Sigmoid colon (tissue), 4 donors: ENCODE data around the gene GPR158.

Source experiments
- EP300 ChIP-seq, 4 donors: sonication (generic); formaldehyde crosslinking; IDR thresholded peaks; one replicate each; pipeline ENCODE4 v1.6.1; 2017; ENCODE audit warnings: antibody characterized with exemption in 4 of 4
- POLR2AphosphoS5 ChIP-seq, 4 donors: sonication (generic); formaldehyde crosslinking; IDR thresholded peaks; one replicate each; pipeline ENCODE4 v1.6.1; 2017; ENCODE audit warnings: antibody characterized with exemption in 4 of 4

DNA sequence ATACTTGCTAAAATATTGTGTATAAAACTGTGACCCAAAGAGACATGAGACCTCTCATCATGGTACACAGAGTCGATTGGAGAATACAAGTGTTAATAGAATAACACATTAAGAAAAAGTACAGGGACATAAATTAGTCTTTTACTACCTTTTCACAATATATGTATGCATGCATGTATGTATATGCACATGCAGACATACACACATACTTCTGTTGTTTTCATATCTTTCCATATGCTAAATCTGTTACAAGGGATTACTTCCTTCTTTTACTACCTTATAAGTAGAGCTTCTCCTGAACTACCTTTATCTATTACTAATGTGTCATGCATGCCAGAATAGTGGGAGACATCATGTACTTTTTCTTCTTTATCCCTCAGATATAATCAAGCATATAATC is 131.6 kb downstream of the GPR158 start:
- TF ChIP-seq EP300 (IDR thresholded peaks at IDR 0.05) (no peak), POLR2AphosphoS5 (IDR thresholded peaks at IDR 0.05) (no peak)
